GM19395 (cell line): Measurements from ENCODE around the gene GIPC1.

Experiments used
- ATAC-seq: cut with Tn5 transposase; IDR thresholded peaks from one replicate; pipeline ENCODE4 v1.9.1; 2021; ENCODE audit warnings: mild to moderate bottlenecking, moderate library complexity; ENCODE audit not compliant: unreplicated experiment

The GIPC1 gene

GRCh38 chr19:14495672-14496028, 277 bp downstream of the GIPC1 start:
- ATAC-seq, result no peak

- no peak for ATAC-seq
These were observed 836 bp downstream of the GIPC1 start for GRCh38 chr19:14494910-14495671.

GRCh38 chr19:14494411-14494810, 1.5 kb downstream of the GIPC1 start:
- no peak for ATAC-seq

- ATAC-seq, result no peak
These were observed 3.1 kb downstream of the GIPC1 start for GRCh38 chr19:14492756-14493337.

- no peak for ATAC-seq
These were observed 8.4 kb downstream of the GIPC1 start for GRCh38 chr19:14487370-14488125.

GRCh38 chr19:14482172-14482941, 13.6 kb downstream of the GIPC1 start:
- ATAC-seq, result no peak

- ATAC-seq, result no peak
These were observed 15.2 kb downstream of the GIPC1 start for GRCh38 chr19:14480700-14481079.

- no peak for ATAC-seq
These were observed 15.8 kb downstream of the GIPC1 start for GRCh38 chr19:14479975-14480699.

GRCh38 chr19:14479309-14479974, 16.5 kb downstream of the GIPC1 start:
- no peak for ATAC-seq

- no peak for ATAC-seq
These were observed 17.8 kb downstream of the GIPC1 start for GRCh38 chr19:14478113-14478545.

GRCh38 chr19:14477418-14478112, 18.4 kb downstream of the GIPC1 start:
- ATAC-seq, result no peak

GRCh38 chr19:14476673-14477401, 19.1 kb downstream of the GIPC1 start:
- no peak for ATAC-seq

GRCh38 chr19:14476327-14476672, 19.6 kb downstream of the GIPC1 start:
- no peak for ATAC-seq

GRCh38 chr19:14475251-14476073, 20.5 kb downstream of the GIPC1 start, which contains the start of gene PTGER1:
PTGER1 (minus strand) TSS chr19:14475354; CDS start chr19:14474320, 1,034 bp downstream.
- ATAC-seq, result no peak

- ATAC-seq, result no peak
These were observed 21.1 kb downstream of the GIPC1 start for GRCh38 chr19:14474827-14475226.

GRCh38 chr19:14473978-14474578, 21.8 kb downstream of the GIPC1 start:
- no peak for ATAC-seq
